T-helper 2 cell treated with Interferon-gamma antibody and Interleukin-4, amounts not matched to agents 5 μg/mL and 100 μg/mL, for 36 hours (primary cell): Measurements from ENCODE around the gene CT55.
"Not testable (repeated sequence)": the region's sequence is repeated elsewhere in the genome, so short reads cannot be mapped to it uniquely, and the experiment has no call there.

Source experiments
- DNase-seq: peaks from one replicate; pipeline ENCODE4 v3.0.0; 2021; ENCODE audit warnings: low spot score
- H3K27ac Mint-ChIP-seq: one replicate; pipeline ENCODE4 v1.8.0; 2021; ENCODE audit warnings: mild to moderate bottlenecking, mixed read lengths
- H3K27me3 Mint-ChIP-seq: one replicate; pipeline ENCODE4 v1.8.0; 2021; ENCODE audit warnings: low read depth, mixed read lengths
- H3K36me3 Mint-ChIP-seq: one replicate; pipeline ENCODE4 v1.8.0; 2021; ENCODE audit warnings: low read depth, mixed read lengths
- H3K4me1 Mint-ChIP-seq: one replicate; pipeline ENCODE4 v1.8.0; 2021; ENCODE audit warnings: low read depth, mixed read lengths
- H3K4me3 Mint-ChIP-seq: one replicate; pipeline ENCODE4 v1.8.0; 2022; ENCODE audit warnings: mild to moderate bottlenecking, moderate library complexity, mixed read lengths
- H3K9me3 Mint-ChIP-seq: one replicate; pipeline ENCODE4 v1.8.0; 2021; ENCODE audit warnings: mixed read lengths

Gene CT55

DNA sequence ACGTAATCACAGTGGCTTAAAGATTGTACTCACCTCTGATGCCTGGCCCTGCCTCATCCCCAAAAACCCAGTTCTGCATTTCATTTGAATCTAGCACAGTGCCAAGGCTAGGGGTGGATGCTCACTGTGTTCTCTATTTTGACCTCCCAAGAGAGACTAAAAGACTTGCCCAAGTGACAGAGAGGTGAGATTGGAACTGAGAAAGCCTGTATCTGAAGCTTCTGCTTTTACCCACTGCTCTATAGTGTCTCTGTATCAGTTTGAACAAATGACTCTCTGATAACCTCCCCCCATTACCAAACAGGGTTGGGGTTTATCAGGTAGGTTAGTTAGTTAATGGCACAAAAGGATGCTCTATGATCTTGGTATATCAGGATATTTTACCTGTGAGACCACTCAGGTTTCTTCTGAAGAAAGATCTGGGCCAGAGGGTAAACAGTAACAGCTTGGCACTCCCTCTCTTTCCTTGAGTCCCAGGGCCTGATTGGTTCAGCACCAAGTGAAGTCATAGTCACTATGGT lies 51.1 kb downstream of the CT55 start, which contains the start of gene ETDB:
ETDB (minus strand) TSS at position 471 of the 521 bp plus-strand sequence. CDS start 1,265 bp downstream, outside the sequence.
- H3K27me3 Mint-ChIP-seq, H3K27ac Mint-ChIP-seq, H3K4me3 Mint-ChIP-seq, H3K4me1 Mint-ChIP-seq, H3K9me3 Mint-ChIP-seq, H3K36me3 Mint-ChIP-seq, DNase-seq: not testable (repeated sequence)

DNA sequence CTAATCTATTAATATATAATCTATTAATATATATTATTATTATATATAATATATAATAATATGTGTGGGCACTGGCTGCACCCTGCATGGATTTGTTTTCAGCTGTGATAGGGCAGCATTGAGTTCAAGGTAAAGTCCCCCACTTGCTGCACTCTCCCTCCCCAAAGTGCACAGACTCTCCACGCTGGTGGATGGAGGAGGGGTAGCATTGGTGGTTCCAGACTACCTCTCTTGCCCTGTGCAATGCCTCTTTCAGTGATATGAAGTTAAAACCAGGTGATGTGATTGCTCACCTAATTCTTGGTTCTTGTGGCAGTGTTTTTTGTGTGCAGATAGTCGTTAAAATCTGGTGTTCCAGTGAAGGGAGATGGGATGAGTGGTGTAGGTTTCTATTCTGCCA lies 55.1 kb downstream of the CT55 start:
- H3K9me3 Mint-ChIP-seq, DNase-seq: not testable (repeated sequence)

DNA sequence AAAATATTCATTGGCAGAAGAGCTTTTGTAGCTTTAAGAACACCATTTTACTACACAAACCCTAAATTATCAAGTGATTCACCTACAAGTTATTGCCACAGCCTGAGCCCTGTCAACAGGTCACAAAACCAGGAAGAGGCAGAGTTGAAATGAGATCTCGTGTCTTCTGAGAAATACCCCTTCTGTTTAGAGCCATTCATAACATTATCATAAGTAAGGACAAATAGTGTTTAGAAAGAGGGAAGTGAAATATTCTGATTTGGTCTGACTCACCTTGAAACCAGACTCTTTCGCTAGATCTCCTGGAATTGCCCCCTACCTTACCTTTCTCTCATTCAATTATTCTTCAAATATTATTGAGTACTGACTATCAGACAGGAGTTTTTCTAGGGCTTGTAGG lies 56.8 kb downstream of the CT55 start:
- H3K27ac Mint-ChIP-seq: no peak overlapping the region
- no peaks in the 10 kb centered on the region for H3K4me1 Mint-ChIP-seq
- no peak for DNase-seq
- H3K36me3 Mint-ChIP-seq: no peaks in the 10 kb centered on the region
- H3K4me3 Mint-ChIP-seq: no peak overlapping the region
- no peaks in the 10 kb centered on the region for H3K9me3 Mint-ChIP-seq
- peaks cover 8% of the 10 kb centered on the region for H3K27me3 Mint-ChIP-seq

More for the DNA sequence above, 55.1 kb downstream of the CT55 start:
- not testable (repeated sequence) for H3K36me3 Mint-ChIP-seq, H3K4me3 Mint-ChIP-seq, H3K27me3 Mint-ChIP-seq, H3K4me1 Mint-ChIP-seq, H3K27ac Mint-ChIP-seq

DNA sequence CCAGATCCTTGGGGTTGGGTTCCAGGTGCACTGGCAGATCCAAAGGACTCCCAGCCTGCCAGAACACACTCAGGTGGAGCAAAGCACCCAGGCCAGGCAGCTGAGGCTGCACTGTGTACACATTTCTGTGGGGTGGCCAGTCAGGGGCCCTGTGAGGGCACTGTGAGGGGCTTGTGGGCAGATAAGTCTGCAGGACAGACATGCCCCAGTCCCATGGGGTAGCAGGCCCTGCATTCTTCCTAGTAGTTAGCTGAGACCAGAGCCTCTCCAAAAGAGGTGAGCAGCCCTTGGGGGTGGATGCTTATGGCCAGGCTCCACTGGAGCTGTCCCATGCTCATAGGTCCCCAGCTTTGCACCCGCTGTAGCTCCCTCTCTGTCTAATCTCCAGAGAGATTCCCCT lies 58.5 kb downstream of the CT55 start:
- Mint-ChIP-seq H3K27me3 (peaks cover 21% of the 10 kb centered on the region), H3K4me1 (no peaks in the 10 kb centered on the region), H3K27ac (no peak overlapping the region), H3K36me3 (no peaks in the 10 kb centered on the region), H3K4me3 (no peak overlapping the region), H3K9me3 (no peaks in the 10 kb centered on the region)
- DNase-seq: no peak

DNA sequence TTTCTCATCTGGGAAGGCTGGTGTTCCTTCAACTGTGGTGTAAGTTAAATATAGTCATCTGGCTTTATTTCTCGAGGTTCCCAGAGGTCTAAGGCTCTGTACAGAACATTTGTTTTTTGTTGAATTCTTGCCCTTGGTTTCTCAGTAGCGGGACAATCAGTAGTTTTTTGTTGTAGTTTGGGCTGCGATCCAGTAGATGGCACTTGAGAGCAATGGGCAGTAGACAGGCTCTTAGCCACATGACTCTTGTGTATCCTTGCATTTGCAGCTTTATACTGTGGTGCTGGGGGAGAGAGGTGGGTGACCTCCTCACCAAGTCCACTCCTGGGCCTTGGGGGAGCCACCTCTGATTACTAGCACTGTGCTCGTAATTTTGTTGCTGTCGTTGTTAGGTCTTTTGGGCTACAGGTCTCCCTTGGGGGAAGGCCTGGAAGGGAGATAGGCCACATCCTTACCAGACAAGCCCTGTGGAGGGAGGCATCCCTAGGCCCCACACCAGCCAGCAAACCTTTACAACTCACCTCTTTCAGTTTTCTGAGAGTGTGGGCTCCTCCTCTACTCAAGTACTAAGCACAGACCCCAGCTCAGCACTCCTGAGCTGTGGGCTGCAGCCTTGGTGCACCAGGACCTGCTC lies 59.0 kb downstream of the CT55 start:
- Mint-ChIP-seq H3K36me3 (no peaks in the 10 kb centered on the region), H3K4me1 (no peaks in the 10 kb centered on the region), H3K9me3 (no peaks in the 10 kb centered on the region), H3K4me3 (no peak overlapping the region), H3K27ac (no peak overlapping the region), H3K27me3 (peaks cover 24% of the 10 kb centered on the region)
- DNase-seq: peak; percentile 15

DNA sequence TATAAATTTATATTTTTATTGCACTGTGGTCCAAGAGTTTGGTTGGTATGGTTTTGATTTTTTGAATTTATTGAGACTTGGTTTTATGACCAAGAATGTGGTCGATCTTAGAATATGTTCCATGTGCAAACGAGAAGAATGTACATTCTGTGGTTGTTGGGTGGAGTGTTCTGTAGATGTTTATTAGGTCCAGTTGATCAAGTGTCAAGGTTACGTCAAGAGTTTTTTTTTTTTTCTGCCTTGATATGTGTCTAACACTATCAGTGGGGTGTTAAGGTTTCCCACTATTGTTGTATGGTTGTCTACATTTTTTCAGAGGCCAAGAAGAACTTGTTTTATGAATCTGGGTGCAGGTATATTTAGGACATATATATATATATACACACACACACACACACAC lies 61.6 kb downstream of the CT55 start:
- H3K36me3 Mint-ChIP-seq: no peaks in the 10 kb centered on the region
- H3K27ac Mint-ChIP-seq: no peak overlapping the region
- peaks cover 30% of the 10 kb centered on the region for H3K27me3 Mint-ChIP-seq
- H3K4me1 Mint-ChIP-seq: no peaks in the 10 kb centered on the region
- no peak overlapping the region for H3K4me3 Mint-ChIP-seq
- no peaks in the 10 kb centered on the region for H3K9me3 Mint-ChIP-seq
- DNase-seq: no peak
